Subcutaneous abdominal adipose tissue (tissue), 5 donors: ENCODE data around the gene NFASC.

Source experiments
- H3K27ac ChIP-seq: one replicate; pipeline ENCODE4 v1.7.0; 2013; ENCODE audit warnings: low read depth, mild to moderate bottlenecking, inconsistent platforms, low read length, moderate library complexity
- H3K27me3 ChIP-seq, 5 donors: one replicate each; pipeline ENCODE4 v1.7.0; 2013; ENCODE audit warnings: low read length in 5 of 5, inconsistent platforms in 1 of 5; ENCODE audit not compliant: control insufficient read depth in 5 of 5, insufficient read depth in 4 of 5
- H3K36me3 ChIP-seq, 5 donors: one replicate each; pipeline ENCODE4 v1.7.0; 2013; ENCODE audit warnings: low read length in 5 of 5; ENCODE audit not compliant: control insufficient read depth in 5 of 5, insufficient read depth in 5 of 5
- H3K4me1 ChIP-seq, 5 donors: one replicate each; pipeline ENCODE4 v1.7.0; 2013; ENCODE audit warnings: low read length in 5 of 5, mild to moderate bottlenecking in 3 of 5, moderate library complexity in 1 of 5; ENCODE audit not compliant: control insufficient read depth in 5 of 5, insufficient read depth in 5 of 5
- H3K4me3 ChIP-seq, 5 donors: one replicate each; pipeline ENCODE4 v1.7.0; 2013; ENCODE audit warnings: low read length in 5 of 5, low read depth in 1 of 5
- H3K9ac ChIP-seq, 5 donors: one replicate each; pipeline ENCODE4 v1.7.0; 2013; ENCODE audit warnings: low read length in 5 of 5, mild to moderate bottlenecking in 4 of 5, moderate library complexity in 3 of 5
- H3K9me3 ChIP-seq, 5 donors: one replicate each; pipeline ENCODE4 v1.7.0; 2013; ENCODE audit warnings: low read length in 5 of 5; ENCODE audit not compliant: control insufficient read depth in 5 of 5
- donor health status: healthy.
- donor health status: healthy.
- donor health status: healthy.
- donor health status: healthy.
- donor health status: healthy.

Gene NFASC

GRCh38 chr1:205048382-205048781, 177.7 kb downstream of the NFASC start:
- H3K9ac ChIP-seq, result no peak overlapping the region

GRCh38 chr1:205049479-205049878, 178.8 kb downstream of the NFASC start:
- Histone ChIP-seq H3K27ac (no peak overlapping the region), H3K27me3 (peaks cover 10 to 20% (median 17%) of the 10 kb centered on the region in 5 donors), H3K9me3 (no peaks in the 10 kb centered on the region), H3K4me1 (peaks cover 0 to 33% (median 18%) of the 10 kb centered on the region in 5 donors), H3K4me3 (no peak overlapping the region), H3K36me3 (no peaks in the 10 kb centered on the region), H3K9ac (no peak overlapping the region)

More at GRCh38 chr1:205048382-205048781, 177.7 kb downstream of the NFASC start:
- Histone ChIP-seq H3K4me1 (peaks cover 0 to 23% (median 9%) of the 10 kb centered on the region in 5 donors), H3K36me3 (no peaks in the 10 kb centered on the region), H3K4me3 (no peak overlapping the region), H3K9me3 (no peaks in the 10 kb centered on the region), H3K27ac (no peak overlapping the region), H3K27me3 (peaks cover 10 to 30% (median 28%) of the 10 kb centered on the region in 5 donors)

DNA sequence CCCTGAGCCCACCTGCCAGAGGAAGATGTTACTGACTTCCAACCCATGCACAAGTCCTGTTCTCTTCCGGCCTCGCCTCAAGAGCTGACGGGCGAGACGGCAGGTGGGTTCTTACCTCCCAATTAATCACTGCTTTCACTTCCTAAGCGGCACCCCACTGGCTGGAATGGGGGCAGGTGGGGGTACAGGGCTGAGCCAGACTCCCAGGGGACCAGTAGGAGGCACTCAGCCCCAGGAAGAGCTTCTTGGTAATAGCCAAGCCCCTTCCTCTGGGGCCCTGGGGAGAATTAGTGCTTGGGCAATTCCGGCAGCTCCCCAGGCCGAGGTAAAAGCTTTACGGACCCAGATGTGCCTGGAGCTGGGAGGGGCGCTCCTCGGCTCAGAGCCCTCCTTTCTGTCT, 182.0 kb downstream of the NFASC start:
- H3K27ac ChIP-seq, result no peak overlapping the region
- no peaks in the 10 kb centered on the region for H3K27me3 ChIP-seq
- H3K4me1 ChIP-seq, result peaks cover 0 to 33% (median 20%) of the 10 kb centered on the region in 5 donors
- H3K9ac ChIP-seq, result no peak overlapping the region
- no peak overlapping the region for H3K4me3 ChIP-seq
- H3K9me3 ChIP-seq, result no peaks in the 10 kb centered on the region
- H3K36me3 ChIP-seq, result no peaks in the 10 kb centered on the region

DNA sequence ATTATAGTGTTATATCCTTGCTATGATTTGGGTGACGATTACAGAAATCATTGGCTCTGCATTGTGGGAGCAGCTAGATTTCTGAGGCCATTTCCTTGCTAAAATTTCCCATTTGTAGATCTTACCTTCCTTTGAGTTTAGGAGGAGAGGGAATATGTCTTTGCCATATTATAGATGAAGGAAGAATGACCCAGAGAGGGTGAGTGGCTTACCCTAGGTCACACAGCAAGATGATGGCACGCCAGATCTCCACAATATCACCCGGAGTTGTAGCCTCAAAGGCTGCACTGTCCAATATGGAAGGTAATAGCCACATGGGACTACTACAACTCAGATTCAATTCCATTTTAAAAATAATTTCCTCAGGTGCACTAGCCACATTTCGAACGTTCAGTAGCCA, 182.6 kb downstream of the NFASC start:
- no peaks in the 10 kb centered on the region for H3K27me3 ChIP-seq
- H3K9ac ChIP-seq, result no peak overlapping the region
- no peak overlapping the region for H3K27ac ChIP-seq
- no peaks in the 10 kb centered on the region for H3K9me3 ChIP-seq
- H3K4me1 ChIP-seq, result peaks cover 0 to 31% (median 20%) of the 10 kb centered on the region in 5 donors
- no peaks in the 10 kb centered on the region for H3K36me3 ChIP-seq
- H3K4me3 ChIP-seq, result no peak overlapping the region

DNA sequence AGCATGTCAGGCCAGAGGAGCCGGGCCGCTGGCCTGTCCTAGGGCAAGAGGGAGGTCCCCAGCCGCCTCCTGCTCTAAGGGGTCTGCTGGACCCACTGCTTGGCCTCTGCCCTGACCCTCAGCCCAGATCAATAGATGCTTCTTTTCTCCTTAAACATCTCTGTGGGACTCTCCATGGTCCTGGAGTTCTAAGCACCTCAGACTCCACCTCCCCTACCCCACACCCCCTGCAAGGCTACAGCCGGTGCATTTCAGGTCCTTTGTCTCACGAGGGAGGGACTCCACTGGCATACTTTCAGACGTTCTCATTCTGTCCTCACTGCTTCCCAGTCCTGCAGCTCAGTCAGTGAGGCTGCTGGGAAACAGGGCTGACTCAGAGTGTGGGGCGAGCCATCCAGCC, 183.4 kb downstream of the NFASC start:
- Histone ChIP-seq H3K4me1 (peaks cover 0 to 24% (median 19%) of the 10 kb centered on the region in 5 donors), H3K9ac (no peak overlapping the region), H3K27ac (no peak overlapping the region), H3K36me3 (no peaks in the 10 kb centered on the region), H3K9me3 (no peaks in the 10 kb centered on the region), H3K27me3 (no peaks in the 10 kb centered on the region), H3K4me3 (no peak overlapping the region)

- peaks cover 0 to 14% (median 11%) of the 10 kb centered on the region in 5 donors for H3K4me1 ChIP-seq
- H3K36me3 ChIP-seq, result no peaks in the 10 kb centered on the region
- no peaks in the 10 kb centered on the region for H3K9me3 ChIP-seq
- H3K27me3 ChIP-seq, result no peaks in the 10 kb centered on the region
- no peak overlapping the region for H3K4me3 ChIP-seq
- no peak overlapping the region for H3K9ac ChIP-seq
- H3K27ac ChIP-seq, result no peak overlapping the region
Measured at GRCh38 chr1:205056188-205056611, 185.5 kb downstream of the NFASC start.

- H3K9ac ChIP-seq, result no peak overlapping the region
- H3K4me1 ChIP-seq, result peaks cover 0 to 22% (median 19%) of the 10 kb centered on the region in 5 donors
- H3K36me3 ChIP-seq, result no peaks in the 10 kb centered on the region
- no peaks in the 10 kb centered on the region for H3K27me3 ChIP-seq
- H3K27ac ChIP-seq, result no peak overlapping the region
- H3K9me3 ChIP-seq, result no peaks in the 10 kb centered on the region
- H3K4me3 ChIP-seq, result no peak overlapping the region
Measured at GRCh38 chr1:205056956-205057568, 186.4 kb downstream of the NFASC start.

DNA sequence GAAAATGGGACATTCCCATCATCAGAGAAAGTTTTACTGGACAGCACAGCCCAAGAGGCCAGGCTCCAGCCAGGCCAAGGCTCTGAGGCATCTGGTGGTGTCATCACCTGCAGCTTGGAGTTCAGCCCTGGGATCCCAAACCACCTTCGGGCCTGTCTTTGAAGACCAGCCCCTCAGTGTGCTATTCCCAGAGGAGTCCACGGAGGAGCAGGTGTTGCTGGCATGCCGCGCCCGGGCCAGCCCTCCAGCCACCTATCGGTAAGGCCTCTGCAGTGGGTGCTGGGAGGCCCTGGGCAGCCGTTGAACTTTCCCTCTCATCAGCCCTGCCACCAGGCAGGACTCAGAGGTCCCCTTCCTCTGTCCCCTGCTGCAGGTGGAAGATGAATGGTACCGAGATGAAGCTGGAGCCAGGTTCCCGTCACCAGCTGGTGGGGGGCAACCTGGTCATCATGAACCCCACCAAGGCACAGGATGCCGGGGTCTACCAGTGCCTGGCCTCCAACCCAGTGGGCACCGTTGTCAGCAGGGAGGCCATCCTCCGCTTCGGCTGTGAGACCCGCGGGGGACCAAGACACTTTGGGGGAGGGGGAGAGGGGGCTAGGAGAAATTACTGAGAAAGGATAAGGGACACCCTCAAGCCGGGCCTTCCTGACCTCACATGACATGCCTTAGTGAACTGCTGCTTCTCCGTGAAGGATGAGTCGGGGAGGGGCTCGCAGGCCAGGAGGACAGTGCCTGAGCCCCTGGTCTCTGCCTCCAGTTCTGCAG, 187.3 kb downstream of the NFASC start:
- H3K4me1 ChIP-seq, result peaks cover 0 to 28% (median 19%) of the 10 kb centered on the region in 5 donors
- no peaks in the 10 kb centered on the region for H3K9me3 ChIP-seq
- no peaks in the 10 kb centered on the region for H3K36me3 ChIP-seq
- H3K27me3 ChIP-seq, result no peaks in the 10 kb centered on the region
- no peak overlapping the region for H3K4me3 ChIP-seq
- H3K27ac ChIP-seq, result no peak overlapping the region
- no peak overlapping the region for H3K9ac ChIP-seq

DNA sequence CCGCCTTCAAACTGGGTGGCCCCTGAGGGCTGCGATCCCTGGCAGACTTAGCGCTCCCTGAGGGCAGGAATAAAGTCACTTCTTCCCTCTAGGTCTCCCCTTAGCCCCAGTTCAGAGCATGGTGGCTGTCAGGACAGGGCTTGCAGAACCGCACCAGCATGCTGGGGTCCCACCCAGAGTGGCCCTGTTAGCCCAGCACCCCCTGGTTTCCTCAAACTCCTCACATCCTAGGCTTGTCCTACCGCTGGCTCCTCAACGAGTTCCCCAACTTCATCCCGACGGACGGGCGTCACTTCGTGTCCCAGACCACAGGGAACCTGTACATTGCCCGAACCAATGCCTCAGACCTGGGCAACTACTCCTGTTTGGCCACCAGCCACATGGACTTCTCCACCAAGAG, 188.2 kb downstream of the NFASC start:
- Histone ChIP-seq H3K27me3 (no peaks in the 10 kb centered on the region), H3K36me3 (no peaks in the 10 kb centered on the region), H3K27ac (no peak overlapping the region), H3K9me3 (no peaks in the 10 kb centered on the region), H3K9ac (no peak overlapping the region), H3K4me1 (peaks cover 0 to 24% (median 17%) of the 10 kb centered on the region in 5 donors), H3K4me3 (no peak overlapping the region)

GRCh38 chr1:205059660-205060059, 189.0 kb downstream of the NFASC start:
- Histone ChIP-seq H3K9ac (no peak overlapping the region), H3K4me3 (no peak overlapping the region), H3K27ac (no peak overlapping the region), H3K9me3 (no peaks in the 10 kb centered on the region), H3K36me3 (no peaks in the 10 kb centered on the region), H3K4me1 (peaks cover 0 to 16% (median 8%) of the 10 kb centered on the region in 5 donors), H3K27me3 (no peaks in the 10 kb centered on the region)
